ENCODE measurements around the gene PPP5C.
"Not testable (repeated sequence)": the region's sequence is repeated elsewhere in the genome, so short reads cannot be mapped to it uniquely, and the experiment has no call there.

Gene PPP5C

GRCh38 chr19:46386996-46387712, 40.3 kb downstream of the PPP5C start:
- FAIRE-seq, result no peak

GRCh38 chr19:46387713-46388130, 40.8 kb downstream of the PPP5C start:
- no peak for FAIRE-seq

- no peak for FAIRE-seq
Observed at GRCh38 chr19:46388311-46389095, 41.6 kb downstream of the PPP5C start.

- no peak for FAIRE-seq
Observed at GRCh38 chr19:46390121-46390858, 43.4 kb downstream of the PPP5C start.

- no peak for FAIRE-seq
Observed at GRCh38 chr19:46390866-46391265, 44.0 kb downstream of the PPP5C start.

- no peak for FAIRE-seq
Observed at GRCh38 chr19:46391296-46392251, 44.7 kb downstream of the PPP5C start.

GRCh38 chr19:46392252-46392801, 45.4 kb downstream of the PPP5C start:
- FAIRE-seq, result no peak

- peak; percentile 65 for FAIRE-seq
Observed at GRCh38 chr19:46392837-46393236, 46.0 kb downstream of the PPP5C start.

- FAIRE-seq, result no peak
Observed at GRCh38 chr19:46393456-46394401, 46.8 kb downstream of the PPP5C start.

- no peak for FAIRE-seq
Observed at GRCh38 chr19:46394402-46394797, 47.5 kb downstream of the PPP5C start.

GRCh38 chr19:46397801-46398479, 51.1 kb downstream of the PPP5C start:
- FAIRE-seq, result not testable (repeated sequence)

- FAIRE-seq, result no peak
Observed at GRCh38 chr19:46402725-46403124, 55.8 kb downstream of the PPP5C start.

- no peak for FAIRE-seq
Observed at GRCh38 chr19:46404055-46404752, 57.3 kb downstream of the PPP5C start.

GRCh38 chr19:46404753-46405468, 58.0 kb downstream of the PPP5C start:
- no peak for FAIRE-seq

GRCh38 chr19:46406976-46407375, 60.1 kb downstream of the PPP5C start:
- no peak for FAIRE-seq

- FAIRE-seq, result no peak
Observed at GRCh38 chr19:46407856-46408663, 61.2 kb downstream of the PPP5C start.

- no peak for FAIRE-seq
Observed at GRCh38 chr19:46408664-46409039, 61.8 kb downstream of the PPP5C start.

GRCh38 chr19:46409191-46409590, 62.3 kb downstream of the PPP5C start:
- FAIRE-seq, result no peak

Measured in endometrium (tissue), 2 donors.